NCI-H146 (cell line): Measurements from ENCODE around the gene GTPBP6.
"Not testable (repeated sequence)": the region's sequence is repeated elsewhere in the genome, so short reads cannot be mapped to it uniquely, and the experiment has no call there.

Source experiments
- DNase-seq: peaks from one replicate; lab custom pipeline; 2025; lab: John Stamatoyannopoulos, UW

The GTPBP6 gene

DNA sequence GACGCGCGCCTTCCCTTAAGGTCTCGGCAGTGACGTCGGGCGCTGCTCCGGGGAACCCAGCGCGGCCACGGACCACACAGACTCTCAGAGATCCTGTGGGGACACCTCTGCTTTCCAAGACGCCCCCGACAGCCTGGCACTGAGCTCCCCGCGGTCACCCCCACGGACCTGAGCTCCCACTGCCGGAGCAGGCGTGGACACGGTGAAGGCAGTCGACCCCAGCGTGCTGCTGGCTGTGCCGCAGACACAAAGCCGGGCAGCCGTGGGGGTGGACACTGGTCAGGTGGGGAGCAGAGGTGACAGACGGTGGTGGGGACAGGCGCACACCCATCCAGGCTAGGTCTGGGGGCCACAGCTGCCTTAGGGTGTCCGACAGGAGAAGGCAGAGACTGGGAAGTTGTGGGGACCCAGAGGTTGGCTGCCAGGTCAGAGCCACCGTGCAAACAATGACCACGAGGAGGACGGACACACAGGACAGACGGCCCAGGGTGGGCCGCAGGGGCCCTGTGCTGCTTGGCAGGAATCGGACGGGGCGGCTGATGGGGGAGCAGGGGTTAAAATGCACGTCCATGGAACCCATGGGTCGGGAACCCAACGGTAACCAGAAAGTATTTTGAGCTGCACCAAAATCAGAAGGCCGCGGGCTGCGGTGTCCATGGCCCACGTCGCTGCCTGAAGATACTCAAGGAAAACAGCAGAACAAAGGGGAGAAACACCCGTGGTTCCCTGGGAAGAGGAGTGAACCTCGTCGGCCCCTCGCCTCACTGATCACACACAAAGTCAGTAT lies 16.6 kb upstream of the GTPBP6 start:
- DNase-seq: no peak

DNA sequence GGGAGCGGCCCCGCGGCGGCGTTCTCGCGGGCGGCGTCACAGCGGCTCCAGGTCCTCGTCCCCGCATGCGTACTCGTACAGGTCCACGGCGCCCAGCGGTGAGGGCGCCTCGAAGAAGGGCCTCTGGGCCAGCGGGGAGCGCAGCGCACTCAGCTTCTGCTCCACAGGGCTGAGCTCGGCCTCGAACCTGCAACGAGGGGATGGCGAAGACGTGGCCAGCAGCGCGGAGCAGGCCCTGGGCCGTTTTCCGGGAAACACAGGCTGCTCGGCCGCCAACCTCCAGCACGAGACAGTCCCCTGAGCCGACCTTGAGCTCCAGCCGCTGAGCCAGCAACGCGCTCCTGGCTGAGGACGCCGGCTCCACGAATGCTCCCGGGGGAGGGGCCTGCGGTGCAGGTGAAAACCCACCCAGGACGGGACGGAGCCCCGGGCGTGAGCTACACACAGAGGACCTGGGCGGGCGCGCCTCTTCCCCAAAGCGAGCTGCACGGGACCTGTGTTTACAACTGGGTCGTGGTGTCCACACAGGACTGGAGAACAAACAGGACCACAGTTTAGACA lies 15.8 kb upstream of the GTPBP6 start:
- DNase-seq: no peak

DNA sequence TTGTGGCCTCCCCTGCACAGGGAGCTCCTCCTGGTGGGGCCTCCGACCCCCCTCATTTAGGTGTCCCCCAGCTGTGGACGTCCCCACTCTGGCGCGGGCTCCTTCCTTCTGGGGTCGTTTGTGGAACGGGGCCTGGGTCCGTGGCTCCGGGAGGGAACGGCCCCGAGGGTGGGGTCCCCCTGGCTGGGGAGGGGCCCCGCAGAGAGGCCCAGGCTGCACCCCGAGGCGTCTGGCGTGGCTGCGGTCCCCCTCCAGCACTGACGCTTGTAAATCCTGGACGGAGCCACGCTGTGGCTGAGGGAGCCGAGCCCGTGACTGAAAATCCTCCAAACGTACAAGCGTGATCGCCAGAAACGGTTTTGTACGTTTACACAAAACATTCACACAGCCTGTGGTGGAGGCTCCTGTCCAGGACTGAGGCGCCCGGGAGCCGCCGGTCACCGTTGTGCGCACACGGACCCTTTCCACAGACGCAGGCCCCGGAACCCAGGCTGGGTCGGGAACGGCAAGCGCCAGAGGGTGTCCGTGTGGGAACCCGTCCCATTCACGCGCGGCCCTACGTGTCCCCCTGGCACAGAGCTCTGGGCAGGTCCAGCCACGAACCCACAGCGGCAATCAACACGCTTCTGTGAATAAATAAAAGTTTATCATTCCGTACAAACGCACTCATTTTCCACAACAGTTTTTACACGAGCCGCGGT lies 15.2 kb upstream of the GTPBP6 start:
- DNase-seq: no peak

DNA sequence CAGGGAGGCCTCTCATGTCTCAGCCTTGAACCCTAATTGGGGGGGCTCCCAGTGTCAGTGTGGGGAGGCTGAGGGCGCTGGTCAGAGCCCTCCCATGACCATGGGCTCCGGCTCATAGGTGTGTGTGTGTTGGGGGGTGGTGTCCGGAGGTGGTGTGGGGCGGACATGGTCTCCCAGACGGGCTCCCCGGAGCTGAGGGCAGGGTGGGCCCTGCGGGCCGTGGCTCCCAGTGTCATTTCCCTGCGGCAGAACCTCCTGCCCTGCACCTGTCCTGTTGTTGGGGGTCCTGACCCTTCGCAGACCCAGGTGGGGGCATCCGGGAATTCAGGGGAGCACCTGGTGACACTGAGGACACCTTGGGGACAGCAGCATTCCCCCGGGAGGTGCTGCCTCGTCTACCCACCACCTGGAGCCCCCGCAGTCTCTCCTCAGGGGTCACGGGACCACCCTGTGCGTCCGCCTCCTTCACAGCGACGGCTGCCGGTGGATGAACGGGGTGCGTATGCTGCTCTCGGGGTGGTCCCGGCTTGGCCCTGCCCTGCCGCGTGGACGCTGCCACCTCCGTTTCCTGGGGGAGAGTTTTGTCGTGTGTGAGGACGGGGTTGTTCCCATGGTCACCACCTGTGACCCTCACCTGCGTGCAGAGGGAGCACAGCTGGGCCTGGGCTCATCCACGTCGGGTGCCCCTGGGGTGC lies 14.5 kb upstream of the GTPBP6 start:
- no peak for DNase-seq

DNA sequence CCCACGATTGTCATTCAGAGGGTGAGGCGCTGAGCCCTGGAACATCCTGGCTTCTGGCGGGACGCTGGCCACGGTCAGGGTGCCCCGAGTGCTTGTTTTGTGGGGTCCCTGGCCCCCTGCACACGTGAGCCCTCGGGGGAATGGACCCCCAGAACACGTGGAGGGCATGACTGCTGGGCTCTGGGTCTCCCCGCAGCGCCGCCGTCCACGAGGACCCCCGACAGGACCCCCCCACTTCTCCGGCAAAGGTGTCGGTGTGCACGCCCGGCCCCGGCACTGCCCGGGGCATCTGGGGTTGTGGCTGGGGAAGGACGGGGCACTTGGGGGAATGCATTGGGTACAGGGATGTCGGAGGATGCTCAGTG lies 13.9 kb upstream of the GTPBP6 start:
- no peak for DNase-seq

DNA sequence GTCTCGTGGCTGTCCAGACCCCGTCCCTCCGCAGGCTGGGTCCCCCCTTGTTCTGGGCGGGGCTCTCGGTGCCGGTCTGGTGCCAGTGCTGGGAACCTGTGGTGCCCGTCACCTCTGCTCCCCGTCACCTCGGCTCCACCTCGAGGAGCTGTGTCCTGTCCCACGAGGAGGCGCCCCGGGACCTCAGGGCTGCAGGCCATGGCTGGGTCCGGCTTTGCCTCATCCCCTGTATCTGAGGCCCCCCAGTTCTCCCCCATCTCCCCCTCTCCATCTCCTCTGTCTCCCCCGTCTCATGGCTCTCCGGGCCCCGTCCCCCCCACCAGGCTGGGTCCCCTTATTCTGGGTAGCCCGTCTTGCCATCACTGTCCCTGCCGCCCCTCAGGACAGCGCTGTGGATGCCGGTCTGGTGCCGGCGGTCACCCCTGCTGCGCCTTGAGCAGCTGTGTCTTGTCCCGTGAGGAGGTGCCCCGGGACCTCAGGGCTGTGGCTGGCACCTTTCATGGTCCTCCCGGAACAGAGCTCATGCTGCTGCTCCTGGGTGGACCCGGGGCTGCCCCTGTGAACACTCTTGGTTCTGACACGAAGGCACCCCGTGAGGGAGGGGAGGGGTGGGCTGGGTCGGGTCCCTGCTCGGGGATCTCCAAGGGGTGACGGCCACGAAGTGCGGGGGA lies 13.4 kb upstream of the GTPBP6 start:
- DNase-seq: no peak

DNA sequence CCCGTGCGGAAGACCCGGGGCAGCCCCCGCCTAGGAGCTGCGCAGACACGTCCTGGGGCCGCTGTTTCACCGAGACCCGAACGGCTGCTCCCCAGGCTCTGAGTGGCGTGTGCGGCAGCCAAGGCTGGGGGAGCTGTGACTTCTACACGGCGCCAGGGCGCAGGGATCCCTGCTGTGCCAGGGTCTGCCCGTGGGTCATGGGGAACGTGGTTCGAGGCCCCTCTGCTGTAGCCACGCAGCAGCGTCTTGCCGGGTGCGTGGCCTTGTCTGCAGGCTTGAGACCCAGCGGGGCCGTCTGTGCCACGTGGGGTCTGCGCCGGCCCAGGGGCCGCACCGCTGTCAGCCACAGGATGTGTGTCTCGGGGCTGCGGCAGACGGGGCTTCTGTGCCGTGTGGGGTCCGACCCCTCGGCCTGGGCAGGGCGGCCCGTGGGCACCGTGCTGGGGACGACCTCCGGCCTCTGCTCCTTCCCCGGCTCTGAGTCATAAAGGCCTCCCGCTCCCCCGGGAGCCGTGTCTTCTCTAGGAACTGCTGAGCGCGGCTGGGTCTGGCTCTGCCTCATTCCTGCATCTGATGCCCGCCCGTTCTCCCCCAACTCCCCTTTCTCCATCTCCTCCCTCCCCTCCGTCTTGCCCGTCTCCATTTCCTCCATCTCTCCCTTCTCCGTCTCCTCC lies 12.7 kb upstream of the GTPBP6 start:
- DNase-seq: no peak

DNA sequence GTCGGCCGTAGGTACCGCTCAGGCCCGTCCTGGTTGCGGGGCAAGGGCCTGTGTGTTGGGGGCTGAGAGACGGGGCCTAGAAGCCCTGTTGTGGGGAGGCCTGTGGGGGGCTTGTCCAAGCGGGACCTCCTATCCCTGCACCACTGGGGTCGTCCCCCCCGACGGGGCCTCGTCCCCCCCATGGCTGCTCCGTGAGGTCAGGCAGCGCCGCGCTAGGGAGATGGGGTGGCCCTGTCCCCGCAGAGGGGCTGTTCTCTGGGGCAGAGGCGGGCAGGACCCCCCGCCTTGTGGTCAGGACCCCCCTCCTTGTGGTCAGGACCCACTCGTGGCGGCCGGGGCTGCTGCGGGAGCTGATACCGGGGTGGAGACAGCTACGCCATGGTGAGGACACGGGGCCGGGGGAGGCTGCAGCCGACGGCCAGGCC lies 12.1 kb upstream of the GTPBP6 start:
- no peak for DNase-seq

DNA sequence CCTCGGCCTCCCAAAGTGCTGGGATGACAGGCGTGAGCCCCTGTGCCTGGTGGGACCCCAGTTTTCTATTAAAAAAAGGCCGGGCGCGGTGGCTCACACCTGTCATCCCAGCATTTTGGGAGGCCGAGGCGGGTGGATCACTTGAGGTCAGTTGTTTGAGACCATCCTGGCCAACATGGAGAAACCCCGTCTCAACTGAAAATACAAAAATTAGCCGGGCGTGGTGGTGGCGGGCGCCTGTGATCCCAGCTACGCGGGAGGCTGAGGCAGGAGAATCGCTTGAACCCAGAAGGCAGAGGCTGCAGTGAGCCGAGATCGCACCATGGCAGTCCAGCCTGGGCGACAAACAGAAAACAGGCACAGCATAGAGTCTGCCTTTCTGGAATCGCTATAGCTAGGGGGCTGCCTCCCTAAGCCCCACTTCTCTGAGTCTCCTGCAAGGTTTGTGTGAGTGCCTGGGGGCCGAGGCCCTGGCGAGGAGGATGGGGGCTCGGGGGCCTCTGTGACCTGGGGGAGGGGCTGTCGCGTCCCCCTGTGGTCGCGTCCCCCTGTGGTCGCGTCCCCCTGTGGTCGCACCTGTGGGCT lies 11.6 kb upstream of the GTPBP6 start:
- DNase-seq: not testable (repeated sequence)

DNA sequence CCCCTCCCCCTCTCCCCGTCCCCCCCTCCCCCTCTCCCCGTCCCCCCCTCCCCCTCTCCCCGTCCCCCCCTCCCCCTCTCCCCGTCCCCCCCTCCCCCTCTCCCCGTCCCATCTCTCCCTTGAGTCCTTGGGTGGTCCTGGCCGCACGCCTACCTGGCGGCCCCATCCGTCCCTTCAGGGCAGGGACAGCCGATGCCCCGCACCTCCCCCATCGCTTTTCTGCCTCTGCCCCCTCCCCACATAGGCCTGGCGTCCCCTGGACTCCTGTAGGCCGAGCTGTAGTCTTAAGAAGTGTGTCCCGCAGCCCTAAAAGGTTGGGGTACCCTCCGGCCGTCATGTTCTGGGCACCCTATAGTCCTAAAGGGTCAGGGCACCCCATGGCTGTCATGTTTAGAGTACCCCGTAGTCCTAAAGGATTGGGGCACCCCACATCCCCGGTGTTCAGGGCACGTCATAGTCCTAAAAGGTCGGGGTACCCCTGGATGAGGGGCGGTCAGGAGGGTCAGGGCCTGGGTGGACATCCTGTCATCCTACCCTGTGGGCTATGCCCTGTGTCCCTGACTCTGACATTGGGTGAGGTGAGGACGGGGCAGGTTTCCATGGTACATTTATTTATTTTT lies 10.8 kb upstream of the GTPBP6 start:
- DNase-seq: no peak

DNA sequence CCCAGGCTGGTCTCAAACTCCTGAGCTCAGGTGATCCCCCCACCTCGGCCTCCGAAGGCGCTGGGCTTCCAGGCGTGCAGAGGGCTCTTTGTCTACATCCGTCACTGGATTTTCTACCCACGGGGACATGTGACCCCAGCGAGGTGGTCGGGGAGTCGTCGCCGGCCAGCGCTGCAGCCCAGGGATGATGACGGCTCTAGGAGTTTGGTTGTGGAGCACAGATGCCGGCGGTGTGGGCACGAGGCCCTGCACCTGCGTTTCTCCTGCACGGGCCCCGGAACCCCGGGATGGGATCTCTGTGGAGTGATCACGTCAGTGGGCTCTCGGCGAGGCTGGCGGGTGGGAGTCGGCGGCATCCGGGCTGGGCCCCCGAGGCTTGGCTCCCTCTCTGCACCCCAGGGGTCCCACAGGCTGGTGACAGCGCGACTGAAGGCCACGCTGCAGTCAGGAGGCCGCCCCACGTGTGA lies 9.1 kb upstream of the GTPBP6 start:
- DNase-seq: no peak

DNA sequence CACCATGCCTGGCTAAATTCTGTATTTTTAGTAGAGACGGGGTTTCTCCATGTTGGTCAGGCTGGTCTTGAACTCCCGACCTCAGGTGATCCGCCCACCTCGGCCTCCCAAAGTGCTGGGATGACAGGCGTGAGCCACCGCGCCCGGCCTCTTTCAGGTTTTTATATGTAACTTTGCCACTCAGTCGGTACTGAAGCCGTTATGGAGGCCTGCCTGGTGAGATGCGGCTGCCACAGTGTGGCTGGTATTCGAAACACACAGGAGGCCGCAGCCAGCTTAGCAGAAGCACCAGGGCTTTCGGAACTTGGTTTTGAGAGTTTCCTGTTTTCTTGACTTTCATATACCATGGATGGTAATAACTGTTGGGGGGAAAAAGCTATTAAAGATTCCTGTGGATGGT lies 6.1 kb upstream of the GTPBP6 start:
- DNase-seq: not testable (repeated sequence)

DNA sequence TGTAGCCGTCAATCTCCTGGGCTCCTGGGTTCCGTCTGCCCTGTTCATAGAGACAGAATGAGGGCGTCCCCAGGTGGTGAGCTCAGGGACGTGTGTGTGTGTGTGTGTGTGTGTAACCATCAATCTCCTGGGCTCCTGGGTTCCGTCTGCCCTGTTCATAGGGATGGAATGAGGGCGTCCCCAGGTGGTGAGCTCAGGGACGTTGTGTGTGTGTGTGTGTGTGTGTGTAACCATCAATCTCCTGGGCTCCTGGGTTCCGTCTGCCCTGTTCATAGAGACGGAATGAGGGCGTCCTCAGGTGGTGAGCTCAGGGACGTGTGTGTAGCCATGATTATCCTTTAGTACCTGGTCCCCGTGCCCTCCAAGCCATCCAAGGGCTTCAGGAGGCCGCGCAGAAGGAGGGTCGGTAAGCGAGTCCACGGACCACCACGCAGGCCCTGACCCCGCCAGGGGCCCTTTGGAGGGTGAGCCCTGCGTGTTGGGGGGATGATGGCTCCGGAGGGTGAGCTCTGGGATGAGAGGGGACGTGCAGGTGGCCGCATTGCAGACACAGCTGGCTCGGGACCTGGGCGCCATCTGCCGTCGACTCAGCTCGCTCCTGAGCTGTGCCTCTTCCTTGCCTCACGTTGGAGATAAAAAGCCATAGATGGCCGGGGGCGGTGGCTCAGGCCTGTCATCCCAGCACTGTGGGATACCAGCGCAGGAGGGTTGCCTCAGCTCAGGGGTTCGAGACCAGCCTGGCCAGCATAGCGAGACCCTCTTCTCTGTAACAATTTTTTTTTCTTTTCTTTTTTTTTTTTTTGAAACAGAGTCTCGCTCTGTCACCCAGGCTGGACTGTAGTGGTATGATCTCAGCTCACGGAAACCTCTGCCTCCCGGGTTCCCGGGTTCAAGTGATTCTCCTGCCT lies 5.4 kb upstream of the GTPBP6 start:
- no peak for DNase-seq

DNA sequence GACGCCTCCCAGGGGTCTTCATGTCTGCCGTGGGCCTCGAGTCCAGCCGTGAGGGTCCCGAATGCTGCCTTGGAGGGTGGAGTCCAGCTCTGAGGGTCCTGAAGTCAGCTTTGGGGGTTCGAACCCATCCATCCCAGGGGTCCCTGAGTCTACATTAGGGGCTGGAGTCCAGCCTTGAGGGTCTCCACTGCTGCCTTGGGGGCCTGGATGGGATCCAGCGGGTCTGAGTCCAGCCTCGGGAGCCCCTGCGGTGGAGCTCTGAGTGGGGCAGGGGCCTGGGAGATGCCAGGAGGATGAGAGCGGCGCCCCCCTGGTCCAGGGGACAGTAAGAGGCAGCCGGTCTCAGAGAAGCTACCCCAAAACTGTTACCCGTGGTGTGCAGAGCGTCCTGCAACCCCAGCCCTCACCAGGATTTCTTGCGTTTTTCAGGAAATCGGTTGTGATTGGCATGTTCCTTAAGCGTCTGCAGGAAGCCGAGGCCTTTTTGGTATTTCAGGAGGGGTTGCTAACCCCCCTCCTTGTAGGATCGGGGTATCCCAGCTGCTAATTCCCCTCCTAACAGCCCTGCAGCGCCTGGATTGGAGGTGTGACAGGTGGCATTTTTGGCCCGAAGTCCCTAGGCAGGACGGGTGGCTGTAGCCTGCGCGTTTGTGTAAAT lies 1.7 kb upstream of the GTPBP6 start:
- no peak for DNase-seq

DNA sequence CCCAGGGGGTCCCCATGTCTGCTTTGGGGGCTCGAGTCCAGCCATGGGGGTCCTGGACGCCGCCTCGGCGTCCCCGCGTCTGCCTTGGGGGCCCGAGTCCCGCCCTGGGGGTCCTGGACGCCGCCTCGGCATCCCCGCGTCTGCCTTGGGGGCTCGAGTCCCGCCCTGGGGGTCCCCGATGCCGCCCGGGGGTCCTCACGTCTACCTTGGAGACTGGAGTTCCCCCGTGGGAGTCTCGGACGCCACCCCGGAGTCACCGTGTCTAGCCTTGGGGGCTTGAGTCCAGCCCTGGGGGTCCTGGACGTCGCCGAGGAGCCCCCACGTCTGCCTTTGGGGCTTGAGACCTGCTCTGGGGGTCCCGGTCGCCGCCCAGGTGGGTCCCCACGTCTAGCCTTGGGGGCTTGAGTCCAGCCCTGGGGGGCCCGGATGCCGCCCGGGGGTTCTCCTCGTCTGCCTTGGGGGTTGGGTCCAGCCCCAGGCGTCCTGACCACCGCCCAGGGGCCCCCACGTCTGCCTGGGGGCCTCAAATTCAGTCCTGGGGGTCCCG lies 1.1 kb upstream of the GTPBP6 start:
- no peak for DNase-seq

DNA sequence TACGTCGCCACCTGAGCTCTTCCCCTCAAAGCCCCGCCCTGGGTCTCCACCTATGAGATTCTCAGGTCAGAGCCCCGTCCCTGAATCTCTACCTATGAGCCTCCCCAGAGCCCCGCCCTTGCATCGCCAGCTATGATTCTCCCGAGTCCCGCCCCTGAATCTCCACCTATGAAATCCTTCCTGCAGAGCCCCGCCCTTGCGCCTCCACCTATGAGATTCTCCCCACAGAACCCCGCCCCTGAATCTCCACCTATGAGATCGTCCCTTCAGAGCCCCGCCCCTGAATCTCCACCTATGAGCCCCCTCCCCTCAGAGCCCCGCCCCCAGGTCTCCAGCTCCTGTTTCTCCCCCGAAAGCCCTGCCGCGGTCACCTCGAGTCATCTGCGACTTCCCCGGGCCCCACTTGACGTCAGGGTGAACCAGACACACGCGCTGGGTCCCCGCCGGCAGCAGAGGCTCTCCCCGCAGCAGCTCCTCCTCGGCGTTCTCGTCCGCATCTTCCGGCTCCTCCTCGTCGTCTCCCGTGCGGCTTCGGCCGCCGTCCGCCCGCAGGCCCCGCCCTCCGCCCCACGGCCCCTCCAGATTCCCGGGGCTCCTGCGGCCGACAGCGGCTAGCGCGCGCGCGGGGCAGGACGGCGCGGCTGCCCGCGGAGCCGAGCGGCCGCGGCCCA lies 393 bp downstream of the GTPBP6 start:
- no peak for DNase-seq

DNA sequence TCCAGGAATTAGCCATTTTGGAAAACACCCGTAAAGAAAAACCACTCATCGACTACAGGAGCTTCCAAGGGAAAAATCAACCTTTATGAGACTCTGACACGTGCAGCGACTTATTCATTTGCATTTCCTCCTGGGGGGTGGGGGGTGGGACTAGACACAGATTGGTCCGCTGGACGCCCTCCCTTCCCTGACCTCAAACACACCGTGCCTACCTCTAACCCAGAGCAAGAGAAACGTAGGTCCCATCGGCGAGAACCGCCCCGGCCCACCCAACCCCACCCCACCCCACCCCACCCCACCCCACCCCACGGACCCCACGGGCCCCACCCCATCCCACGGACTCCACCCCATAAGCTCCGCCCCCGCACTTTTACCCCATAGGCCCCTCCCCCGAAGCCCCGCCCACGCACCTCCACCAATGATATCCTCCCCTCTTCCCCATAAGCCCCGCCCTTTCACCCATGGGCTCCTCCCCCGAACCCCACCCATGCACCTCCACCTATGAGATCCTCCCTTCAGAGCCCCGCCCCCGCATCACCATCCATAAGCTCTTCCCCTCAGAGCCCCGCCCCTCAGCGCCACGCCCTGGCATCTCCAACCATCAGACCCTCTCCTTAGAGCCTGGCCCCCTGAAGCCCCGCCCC lies 1.1 kb downstream of the GTPBP6 start:
- no peak for DNase-seq
